IPS DF 4.7 (cell line): ENCODE measurements around the gene MEIS2.

ENCODE experiments used
- DNase-seq: peaks from one replicate; pipeline ENCODE4 v3.0.0-alpha.2; 2013; ENCODE audit warnings: low spot score; ENCODE audit errors: extremely low read depth

Gene MEIS2

DNA sequence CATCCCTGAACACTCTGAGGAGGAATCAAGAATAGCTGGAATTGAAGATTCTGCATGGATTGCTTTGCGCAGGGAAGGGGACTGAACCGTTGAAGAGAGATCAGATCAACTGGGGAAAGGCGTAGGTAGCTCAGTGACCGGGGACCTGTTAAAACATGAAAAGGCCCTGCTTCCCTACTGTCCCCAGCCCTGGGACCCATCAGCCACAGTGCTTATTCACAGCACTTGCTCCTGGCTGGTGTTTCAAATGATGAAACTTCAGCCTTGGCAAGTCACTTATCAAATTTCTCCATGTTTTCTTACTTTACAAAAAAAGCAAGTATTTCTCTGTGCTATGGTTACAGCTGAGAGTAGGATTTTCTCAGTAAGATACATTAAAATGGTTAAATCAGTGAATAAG lies 199.3 kb downstream of the MEIS2 start:
- no peak for DNase-seq

DNA sequence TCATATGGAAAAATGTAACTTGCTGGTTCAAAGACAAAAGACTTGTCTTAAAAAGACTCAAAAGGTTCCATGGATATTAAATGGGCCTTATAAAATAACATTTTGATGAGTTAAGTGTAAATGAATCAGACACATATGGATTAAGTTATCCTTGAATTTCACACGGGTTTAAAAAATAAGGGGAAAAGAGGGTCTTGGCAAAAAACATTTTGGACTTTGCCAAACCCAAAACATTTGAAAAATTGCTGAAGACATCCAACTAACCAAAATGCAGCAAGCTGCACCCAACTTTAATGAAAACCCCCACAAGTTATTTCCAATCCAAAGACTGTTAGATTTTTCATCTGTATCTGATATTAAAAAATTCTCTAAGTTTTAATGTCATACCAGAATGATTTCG lies 200.7 kb downstream of the MEIS2 start:
- DNase-seq = no peak

DNA sequence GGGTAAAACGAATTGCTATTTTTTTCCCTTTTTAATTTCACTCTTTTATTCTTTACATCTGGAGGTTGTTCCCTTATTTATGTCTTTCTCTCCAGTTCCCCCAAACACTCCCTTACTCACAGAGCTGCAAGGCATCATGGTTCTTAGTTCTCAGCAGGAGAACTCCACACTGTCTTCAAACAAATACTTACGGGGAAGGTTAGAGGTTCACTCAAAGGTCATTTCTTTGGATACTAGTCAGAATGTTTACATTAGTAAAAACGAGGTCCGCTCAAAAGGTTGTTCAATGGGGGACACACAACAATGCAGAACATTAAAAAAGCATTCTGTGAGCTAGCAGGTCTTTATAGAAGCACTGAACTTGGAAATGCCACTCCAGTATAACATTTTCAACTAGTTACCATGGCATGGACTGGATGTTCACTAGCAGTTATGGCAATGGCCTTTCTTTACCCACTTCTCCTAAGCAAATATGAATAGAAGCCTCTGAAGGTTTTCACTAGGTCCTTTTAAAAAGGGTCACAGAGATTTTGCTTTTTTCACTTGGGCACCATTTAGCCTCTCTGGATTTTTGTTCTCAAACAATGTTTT lies 201.7 kb downstream of the MEIS2 start:
- no peak for DNase-seq

DNA sequence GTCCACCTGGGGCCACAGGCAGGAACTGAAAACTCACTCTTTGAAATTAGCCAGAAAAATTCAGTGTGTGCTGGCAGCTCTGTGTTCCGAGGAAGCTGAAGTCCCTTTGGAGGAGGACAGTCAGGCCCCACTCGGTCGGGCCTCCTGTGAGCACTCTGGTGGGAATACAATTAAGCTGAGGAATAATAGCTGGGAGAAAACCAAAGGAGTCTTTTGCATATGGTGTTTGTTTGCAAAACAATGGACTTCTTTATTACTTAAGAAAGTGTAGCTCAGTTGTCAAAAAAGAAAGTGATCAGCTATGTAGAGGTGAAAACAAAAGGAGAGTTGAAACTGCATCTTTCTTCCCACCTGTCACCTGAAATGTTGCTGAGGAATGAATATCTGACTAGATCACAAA lies 202.5 kb downstream of the MEIS2 start:
- DNase-seq = no peak

DNA sequence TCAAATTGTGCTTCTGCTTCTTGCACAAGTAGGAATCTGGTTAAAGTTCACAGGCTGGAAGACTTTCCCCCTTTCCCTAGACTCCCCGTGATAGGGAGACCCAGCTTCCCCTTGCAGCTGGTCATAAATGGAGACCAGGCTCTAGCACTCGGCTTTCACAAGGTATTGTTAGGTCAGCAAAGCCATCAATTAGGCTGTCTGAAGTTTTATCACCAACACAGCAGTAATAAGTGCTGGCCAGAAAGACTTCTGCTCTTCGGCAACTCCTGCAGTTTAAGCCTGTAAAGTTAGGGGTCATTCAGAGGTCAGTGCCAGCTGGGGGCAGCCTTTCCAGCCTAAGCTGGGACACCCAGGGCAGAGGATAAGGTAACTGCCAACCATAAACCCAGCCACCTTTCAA lies 203.4 kb downstream of the MEIS2 start:
- no peak for DNase-seq

DNA sequence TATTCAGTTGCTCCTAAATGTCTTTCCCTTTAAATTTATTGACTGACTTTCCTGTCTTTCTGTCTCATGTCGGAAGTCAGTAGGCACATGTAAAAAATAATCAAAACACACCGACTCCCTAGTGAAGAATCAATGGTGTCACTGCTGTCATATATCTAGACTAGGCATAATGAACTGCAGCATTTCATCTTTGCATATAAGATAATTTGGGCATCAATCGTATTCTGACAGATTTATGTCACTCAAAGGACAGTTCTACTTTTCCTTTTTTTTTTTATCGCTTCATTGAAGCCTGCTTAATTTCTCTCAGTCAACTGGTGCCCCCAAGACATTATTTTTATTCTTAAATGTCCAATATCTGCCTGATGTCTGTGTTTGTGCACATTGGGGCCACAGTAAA lies 206.3 kb downstream of the MEIS2 start:
- DNase-seq = no peak

DNA sequence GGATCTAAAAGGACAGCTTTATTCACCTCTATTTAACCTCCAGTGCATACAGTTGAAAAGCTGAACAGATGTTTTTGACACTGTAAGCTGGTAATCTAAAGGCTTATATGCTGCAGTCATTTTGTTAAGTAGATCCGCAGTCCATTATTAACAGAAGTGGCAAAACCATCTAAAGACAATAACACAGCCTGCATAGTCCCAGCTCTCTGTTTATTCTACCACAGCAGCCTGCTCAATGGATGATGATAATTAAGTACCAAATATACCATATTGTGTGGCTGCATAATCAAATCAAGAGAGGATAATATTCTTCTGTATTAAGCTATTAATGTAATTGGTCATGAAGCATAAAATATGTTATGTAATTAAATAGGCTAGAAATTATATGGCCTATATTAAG lies 207.1 kb downstream of the MEIS2 start:
- DNase-seq = no peak

DNA sequence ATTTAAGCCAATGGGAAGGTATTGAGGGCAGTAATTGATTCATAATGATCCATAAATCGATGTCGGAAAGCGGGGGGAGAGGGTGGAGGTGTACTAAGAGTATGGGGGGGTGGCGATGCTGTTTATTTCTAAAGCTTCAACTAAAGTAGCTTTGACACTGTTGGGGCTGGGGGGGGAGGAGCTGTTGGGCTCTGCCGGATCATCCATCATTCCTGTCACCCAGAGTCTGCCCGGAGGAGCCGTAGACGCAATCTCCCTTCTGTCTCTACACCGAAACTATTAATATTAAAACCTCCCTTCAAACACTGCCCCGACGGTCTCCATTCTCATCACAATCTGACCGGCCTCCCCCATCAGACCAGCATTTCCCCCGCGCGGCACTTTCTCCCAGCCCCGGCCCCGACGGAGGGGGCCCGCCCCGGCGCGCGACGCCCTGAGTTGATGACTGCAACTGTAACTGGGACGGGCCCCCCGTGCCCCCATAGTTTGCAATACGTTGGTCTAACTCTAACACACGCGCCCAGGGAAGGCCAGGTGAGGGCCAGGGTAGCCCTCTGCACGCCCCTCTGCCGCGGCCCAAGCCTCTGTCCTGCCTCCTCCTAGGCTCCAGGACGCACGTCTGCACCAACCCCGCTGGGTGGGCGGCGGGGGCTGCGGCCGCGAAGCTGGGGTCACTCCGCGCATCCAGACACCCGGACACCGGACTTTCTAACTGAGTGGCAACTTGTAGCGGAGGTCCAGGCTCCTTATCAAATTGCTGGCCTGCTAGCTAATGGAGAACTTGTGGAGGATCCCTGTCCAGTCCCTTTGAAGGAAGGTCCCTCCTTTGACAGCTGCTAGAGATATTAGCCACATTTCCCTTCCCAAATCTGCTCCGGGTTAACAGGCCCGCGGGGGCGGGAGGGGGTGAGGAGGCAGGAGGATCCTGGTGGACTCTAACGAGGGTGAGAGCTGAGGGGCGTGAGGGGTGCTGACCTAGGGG lies 212.0 kb downstream of the MEIS2 start:
- DNase-seq = no peak

DNA sequence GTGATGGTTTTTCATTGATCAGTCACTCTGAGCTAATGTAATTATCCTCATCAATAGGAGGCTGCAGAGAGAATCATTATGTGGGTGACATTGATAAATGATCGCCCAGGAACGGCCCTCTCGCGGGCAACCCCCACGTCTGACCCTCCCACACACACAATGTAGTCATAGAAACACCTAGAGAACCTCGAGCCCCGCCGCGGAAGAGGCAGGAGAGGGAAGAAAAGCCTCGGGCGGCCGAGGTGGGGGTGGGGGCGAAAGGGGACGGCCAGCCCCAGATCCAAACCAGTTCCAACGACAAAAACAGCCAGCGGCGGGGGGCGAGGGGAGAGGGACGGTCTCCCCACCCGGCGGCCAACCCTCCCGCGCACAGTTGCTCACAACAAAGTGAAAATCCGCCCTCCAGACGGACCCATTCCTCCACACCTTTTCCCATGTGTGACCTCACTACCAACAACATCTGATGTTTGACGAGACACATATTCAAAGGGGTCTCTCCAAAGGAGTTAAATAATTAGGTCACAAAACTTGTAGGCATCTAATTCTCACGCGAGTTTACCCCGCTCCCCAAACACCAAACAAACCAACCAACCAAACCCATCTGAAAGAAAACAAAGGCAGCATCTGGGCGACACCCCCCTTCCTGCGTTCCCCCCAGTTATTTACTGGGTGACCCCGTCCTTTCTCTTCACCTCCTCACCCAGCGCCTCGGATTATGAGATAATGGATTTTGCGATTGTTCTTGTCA lies 213.0 kb downstream of the MEIS2 start:
- no peak for DNase-seq

DNA sequence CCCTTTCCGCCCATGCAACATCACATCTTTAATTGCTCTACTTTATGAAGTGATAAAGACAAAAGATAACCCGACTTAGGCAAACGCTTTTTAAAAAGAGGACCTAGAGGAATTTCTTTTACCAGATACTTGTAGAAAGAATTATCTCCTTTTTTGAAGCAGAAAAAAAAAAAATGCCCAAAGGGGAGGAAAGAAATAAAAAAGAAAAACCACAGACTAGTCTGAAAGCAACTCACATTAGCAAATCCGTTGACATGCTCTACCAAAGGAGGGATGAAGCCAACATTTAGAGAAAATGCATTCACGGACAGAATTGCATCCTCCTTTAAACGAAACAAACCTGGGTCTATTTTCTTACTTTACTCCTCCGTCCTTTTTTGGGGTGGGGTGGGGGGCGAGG lies 213.6 kb downstream of the MEIS2 start:
- DNase-seq = no peak

DNA sequence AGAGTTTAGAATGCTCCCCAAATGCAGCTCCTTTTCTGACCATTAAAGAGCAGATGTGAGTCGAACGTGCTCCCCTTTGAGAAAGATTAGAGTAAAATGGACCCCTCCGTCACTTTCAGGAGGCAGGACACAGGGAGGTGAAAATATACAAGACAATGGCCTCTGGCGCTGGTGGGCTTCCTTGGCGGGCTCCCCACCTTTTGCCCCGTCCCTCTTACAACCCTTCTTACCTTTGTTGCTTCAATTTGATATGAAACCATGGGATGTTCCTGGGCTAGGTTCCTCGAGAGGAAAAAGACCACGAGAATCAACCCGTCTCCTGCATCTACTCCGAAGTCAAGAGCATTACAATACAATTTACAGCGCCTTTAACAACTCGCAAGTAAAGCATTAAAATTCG lies 214.2 kb downstream of the MEIS2 start:
- no peak for DNase-seq

DNA sequence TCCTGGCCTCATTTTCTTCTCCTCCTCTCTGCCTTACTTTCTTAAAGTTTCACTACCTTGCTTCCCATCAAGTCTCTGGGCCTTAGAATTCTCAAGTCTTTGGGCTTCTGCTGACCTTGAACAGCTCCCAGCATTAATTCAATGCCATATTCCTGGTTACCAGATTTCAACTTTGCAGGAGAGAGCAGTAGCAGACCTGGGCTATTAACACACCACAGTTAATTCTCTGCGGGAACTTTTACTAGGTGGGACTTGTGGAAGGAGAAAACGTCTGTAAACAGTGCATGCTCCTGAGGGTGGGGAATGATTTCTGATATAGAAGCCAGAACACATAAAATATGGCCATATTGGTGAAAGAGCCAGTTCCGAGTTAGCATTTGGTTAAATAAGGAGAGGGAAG lies 214.6 kb downstream of the MEIS2 start:
- DNase-seq = no peak

DNA sequence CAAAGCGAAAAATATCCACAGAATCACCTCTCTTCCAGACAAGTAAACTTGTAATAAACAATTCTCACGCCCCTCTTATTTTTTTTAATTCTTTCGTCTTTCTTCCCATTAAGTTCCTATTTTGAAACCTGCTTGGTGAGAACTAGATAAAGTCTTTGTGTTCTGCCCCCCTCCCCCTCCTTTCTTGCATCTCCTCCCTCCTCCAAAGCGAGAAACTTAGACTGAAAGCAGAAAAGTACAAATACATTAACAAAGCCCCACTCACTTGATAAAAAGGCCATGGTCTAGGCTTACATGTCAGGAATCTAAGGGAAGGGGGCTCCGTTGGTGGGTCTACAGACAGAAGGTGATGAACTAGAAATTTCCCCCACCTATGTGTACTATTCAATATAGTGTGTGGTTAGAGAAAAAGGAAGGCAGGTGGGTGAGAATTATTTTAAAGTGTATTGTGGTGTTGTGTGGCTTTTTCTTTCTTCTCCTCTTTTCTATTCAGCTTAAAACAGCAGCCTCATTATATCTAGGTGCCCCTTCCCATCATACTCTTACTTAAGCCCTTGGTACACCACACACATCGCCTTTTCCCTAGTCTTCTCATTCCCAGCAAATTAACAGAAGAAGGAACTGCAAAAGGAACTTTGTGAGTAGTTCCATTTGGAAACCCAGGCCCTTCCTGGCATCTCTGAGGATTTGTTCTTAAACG lies 215.3 kb downstream of the MEIS2 start:
- DNase-seq = no peak

DNA sequence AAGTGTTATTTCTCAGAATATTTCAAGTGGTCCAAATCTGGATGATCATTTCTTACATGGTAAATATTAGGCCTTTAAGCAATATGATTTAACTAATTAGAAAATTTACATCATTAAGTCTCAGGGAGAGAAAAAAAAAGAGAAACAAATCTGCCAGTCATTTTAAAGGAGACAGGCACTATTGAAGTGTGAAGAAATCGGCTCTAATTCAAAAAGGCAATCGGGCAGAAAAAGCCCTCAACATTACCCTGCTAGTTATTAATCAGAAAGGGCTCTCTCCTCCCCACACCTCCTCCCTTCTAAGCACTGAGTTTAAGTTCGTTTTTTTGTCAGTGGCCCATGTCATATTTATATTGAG lies 215.9 kb downstream of the MEIS2 start:
- no peak for DNase-seq

DNA sequence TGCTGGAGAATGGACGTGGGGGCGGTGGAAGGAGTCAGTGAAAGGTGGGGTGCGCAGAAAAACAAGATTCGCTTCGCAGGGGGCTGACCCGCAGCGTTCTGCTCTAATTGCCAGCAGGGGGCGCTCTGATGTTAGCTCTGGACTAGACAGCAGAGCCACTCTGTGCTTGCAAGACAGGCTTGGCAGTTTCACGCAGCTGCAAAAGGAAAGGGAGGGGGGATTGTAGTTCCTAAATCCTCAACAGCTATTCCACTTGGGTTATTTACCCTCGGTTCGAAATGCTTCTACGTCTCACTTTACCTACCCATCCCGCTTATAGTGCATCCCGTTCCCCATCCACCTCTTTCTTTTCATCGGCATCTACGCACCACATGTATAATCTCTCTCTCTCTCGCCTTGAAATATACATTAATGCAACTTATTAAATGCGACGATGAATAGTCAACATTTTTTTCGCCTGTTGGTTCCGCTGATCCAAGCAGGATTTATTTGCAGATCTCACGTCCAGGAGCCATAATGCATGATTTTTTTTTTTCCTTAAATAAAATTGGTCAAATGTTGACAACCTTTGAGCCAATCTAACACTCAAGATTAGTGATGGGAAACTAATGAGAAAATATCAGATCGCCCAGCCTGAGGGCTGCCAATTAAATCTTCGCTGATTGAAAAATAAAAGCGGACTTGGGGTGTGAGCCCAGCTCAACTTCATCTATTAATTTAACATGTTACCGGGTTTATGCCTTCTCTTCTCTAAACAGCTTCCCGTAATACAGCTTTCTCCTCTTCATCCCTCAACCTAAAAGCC lies 216.4 kb downstream of the MEIS2 start:
- no peak for DNase-seq

DNA sequence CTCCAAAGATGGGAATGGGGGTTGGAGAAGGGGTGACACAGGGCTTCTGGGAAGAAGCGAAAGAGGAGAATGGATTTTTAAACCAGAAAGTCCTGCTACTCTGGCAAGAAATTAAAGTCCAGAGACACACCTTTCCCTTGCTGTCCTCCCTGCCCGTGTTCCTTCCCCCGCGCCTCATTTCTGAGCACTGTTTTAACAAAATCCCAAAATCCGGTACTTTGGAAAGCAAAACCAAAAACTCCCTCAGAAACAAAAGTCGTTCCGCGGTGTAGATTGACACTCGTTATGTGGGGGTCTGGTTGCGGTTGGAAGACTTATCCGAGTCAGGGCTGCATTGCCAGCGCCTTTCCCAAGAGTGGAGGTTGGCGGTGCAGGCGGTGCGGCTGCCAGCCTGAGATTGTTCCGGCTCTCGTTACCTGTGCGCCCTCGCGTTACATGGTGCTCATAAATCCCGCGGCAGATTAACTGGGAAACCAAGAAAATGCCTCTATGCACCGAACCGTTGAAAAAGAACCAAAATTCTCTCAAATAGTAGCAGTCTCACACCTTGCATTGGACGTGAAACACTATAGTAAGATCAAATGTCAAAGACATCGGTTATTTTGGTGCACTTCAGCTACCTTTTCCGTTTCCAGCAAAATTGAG lies 217.7 kb downstream of the MEIS2 start:
- DNase-seq = no peak

DNA sequence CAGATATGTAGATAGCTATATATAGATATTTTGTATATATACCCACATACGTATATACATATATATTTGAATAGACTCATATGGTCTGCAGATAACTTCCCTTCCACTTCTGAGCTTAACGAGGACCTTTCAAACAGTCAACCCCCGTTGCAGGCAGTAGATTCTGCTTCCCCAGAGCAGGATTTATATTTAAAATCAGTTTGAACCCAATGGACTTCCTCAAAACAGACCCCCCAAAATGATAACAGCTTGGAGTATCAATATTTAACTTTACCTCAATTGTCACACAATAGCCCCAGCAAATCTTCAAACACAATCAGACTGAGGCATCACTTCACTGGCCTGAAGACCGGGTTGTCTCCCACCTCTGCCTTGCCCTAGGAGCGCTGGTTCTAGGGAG lies 218.3 kb downstream of the MEIS2 start:
- DNase-seq = no peak

DNA sequence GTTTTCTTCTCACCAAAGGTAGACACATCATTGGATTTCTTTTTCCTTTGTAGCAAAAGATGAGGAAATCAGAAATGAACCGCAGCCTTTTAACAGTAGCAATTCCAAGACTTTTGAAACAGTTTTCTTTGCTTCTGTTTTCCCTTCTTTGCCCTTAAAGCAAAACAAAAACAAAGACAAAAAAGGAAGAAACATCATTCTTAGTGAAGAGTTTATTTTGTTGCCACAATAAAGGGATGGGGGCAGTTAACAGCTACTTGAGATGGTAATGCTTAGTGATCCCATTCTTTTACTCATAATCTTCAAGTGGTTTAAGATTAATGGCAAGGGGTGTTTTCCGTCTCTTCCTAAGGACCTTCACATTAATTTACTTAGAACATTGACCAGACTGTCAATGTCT lies 218.8 kb downstream of the MEIS2 start:
- DNase-seq = no peak

DNA sequence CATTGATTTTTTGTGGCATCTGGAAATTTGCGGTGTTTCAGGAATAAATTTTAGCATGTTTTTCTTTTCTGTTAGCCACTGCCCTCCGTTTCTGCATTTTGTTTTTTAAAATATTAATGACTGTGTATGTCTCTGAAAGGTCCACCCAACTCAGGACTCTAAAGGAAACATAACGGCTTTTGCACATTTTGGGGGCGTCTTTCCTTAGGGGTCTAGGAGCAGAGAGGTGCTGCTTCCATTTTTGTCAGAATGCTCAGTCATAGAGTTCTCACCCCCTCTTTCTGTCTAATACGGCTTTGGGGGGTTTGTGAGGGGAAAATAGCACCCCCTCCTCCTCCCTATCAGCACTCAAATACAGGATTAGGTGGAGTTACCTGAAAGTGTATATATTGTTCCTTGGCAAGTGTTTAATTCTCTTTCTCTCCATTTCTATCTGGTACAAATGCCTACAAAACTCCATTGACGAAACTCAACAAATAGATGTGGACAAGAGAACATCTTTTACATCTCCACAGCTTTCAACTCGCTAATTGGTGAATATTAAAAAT lies 219.4 kb downstream of the MEIS2 start:
- DNase-seq = no peak
